Hematopoietic multipotent progenitor cell treated with erythropoietin and hydrocortisone succinate and interleukin-3 and kit ligand, for 4 days (in vitro differentiated cells): ENCODE measurements around the gene OMA1.

Source experiments
- DNase-seq: peaks from one replicate; pipeline ENCODE4 v3.0.0-alpha.2; 2015

Gene OMA1

DNA sequence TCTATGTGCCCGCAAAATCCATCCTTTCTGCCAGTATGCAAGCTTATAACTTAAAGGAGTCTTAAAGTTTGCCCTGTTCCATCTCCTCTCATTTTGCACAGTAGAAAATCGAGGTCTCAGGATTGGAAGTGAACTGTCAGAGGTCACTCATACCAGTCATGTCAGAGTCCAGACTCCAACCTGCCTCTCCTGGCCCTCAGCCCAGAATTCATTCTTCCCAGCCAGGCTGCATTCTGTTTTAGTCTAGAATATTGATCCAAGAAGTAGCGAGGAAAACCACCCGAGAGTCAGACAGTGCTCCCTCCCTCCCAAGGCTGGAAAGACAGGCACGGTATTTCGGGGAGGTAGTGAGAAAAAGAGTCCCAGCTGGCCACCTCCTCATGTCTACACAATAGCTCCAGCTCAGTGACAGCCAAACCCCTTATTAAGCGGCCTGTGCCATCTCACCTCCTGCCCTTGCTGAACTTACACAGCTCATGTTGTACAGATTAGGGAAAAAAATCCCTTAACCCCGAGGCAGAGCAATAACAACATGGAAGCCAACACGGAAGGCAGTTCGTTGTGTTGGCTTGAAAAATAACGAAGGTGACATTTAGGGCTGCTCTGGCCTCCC, 89.4 kb downstream of the OMA1 start:
- no peak for DNase-seq

GRCh38 chr1:58456470-58456869, 90.1 kb downstream of the OMA1 start:
- no peak for DNase-seq

DNA sequence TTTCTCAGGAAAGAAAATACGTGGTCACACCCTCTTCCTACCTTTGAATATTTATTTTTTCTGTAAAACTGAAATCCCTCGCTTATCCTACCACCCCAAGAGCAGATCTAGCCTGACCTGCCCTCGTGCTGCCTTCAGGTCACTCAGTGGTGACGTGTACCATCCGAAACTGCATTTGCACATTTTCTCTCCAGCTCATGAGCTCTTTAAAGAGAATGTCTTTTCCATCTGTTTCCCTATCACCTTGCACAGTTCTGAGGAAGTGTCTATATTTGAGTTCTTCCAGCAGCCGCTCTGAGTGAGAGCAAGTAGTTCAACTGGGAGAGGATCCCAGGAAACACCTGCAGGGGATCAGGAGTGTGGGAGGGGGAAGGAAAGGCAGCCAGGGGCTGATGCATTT, 91.7 kb downstream of the OMA1 start:
- DNase-seq, result no peak

- no peak for DNase-seq
Measured at GRCh38 chr1:58454385-58454784, 92.1 kb downstream of the OMA1 start.

GRCh38 chr1:58451560-58452191, 94.8 kb downstream of the OMA1 start:
- no peak for DNase-seq

DNA sequence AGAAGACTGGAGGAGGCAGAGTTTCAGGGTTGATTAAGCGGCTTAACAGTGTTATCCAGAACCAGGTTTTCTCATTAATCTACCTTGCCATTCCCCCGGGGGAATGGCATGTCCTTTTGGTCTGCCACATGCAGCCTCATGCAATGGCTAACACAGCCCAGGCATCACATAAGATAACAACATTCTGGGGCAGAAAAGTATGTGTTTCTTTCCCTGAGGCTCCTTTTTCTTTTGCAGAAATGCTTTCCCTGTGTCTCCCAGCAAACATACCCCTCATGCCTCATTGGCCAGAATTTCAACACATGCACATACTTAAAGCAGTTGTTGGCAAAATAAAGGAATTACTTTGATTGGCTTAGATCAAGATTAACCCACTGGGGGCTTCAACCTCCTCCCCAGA, 98.6 kb downstream of the OMA1 start:
- no peak for DNase-seq

GRCh38 chr1:58447042-58447441, 99.5 kb downstream of the OMA1 start:
- DNase-seq, result no peak

DNA sequence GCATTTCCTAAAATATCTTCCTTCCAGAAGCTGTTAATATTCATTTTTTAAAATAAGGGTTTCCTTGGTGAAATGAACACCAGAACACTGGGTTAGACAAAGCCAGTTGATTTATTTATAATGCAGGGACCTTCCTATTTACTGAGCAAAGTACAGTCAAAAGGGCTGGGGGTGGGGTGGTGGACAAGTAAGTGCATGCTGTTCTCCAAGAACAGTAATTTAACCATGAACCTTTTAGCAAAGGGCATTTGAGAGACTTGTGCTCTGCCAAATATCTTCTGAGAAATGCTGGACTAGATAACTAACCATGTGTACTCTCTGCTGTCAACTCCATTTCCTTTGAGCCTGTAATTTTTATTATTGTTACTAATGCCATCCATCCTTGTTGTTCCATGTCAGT, 100.2 kb downstream of the OMA1 start:
- DNase-seq, result no peak

- no peak for DNase-seq
Measured at GRCh38 chr1:58443986-58444868, 102.3 kb downstream of the OMA1 start.

- no peak for DNase-seq
Measured at GRCh38 chr1:58442114-58442513, 104.4 kb downstream of the OMA1 start.

DNA sequence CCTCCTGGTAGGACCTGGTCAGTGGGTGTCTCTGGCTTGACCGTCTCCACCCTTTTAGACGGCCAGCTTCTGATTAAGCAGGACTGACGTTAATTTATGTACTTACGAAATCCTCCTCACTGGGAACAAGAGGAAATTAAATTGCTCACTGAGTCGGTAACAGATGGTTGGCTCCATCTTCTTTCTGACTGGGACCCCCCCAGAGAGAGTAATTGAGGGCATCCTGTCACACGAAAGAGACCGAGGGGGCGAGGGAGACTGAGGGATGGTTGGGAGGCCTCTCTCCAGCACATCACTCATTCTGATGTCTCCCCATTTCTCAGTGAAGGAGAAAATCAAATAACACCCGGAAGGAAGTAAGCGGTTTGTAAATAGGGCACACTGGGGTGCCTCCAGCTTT, 104.8 kb downstream of the OMA1 start:
- DNase-seq, result no peak

DNA sequence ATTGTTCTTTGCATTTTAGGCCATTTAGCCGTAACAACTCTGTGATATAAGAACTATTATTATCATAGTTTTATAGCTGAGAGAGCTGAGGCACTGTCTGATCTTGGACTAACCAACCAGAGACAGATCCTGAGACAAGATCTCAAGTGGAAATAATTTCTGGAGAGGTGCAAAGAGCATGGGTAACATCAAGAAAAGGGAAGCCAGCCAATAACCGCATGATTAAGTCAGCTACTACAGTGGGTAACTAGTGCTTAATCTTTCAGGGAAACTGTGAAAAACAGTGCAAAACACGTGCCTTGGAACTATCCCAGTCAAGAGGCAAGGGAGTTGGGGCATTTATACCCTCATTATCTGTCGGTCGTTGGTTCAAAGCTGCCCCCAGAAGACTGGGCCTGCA, 105.8 kb downstream of the OMA1 start:
- DNase-seq, result no peak

DNA sequence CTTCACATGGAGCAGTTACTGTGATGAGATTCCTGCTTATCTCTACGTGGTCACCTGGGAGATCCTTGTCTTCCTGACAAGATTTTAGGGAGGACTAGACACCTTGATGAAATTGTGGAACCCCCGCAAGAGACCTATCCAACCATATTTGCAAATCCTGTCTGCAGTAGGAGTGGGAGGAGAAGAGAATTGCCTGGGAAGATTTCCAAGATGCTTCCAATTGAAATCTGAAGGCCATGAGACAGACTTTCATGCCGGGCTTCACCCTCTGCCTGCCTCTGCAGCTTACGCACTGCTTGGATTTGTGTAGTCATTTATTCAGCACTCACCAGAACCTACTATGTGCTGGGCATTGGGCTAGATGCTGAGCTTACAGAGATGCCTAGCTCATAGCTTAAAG, 106.6 kb downstream of the OMA1 start:
- no peak for DNase-seq

DNA sequence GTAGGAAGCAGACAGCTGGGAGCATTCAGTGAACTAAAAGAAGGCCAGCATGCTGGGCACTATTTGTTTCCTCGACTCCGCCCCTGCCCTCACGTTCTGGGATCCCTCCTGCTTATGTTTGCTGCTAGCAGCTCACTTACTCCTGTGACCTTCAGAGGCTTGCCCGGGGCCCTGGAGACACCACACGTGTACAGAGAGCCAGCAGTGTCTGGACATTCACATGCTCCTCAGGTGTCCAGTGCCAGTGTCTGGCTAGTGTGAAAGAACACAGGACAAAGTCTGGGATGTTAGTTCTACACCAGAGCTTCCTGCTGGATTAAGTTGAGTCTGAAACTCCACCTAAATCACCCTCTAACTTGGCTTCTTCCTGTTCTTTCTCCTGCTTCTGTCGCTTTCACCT, 108.1 kb downstream of the OMA1 start:
- no peak for DNase-seq

DNA sequence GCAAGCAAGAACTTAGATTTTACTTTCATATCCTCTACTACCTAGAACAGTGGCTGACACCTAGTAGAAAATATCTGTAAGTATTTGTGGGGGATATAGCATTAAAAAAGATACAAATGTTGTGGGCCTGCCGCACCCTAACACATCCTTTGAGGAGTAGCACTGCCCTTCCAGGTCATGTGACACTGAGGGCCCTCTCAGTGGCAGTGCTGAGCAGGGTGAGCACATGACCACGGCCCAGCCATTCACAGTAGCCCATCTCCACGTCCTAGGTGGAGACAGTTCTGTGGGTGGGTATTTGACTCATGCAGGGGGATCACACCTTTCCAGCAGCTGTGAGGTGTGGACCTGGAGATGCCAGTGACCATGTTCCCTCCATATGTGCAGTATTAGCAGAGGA, 108.9 kb downstream of the OMA1 start:
- DNase-seq, result no peak

GRCh38 chr1:58436615-58437297, 109.8 kb downstream of the OMA1 start:
- peak; percentile 76 for DNase-seq

GRCh38 chr1:58435376-58435775, 111.2 kb downstream of the OMA1 start:
- DNase-seq, result no peak

DNA sequence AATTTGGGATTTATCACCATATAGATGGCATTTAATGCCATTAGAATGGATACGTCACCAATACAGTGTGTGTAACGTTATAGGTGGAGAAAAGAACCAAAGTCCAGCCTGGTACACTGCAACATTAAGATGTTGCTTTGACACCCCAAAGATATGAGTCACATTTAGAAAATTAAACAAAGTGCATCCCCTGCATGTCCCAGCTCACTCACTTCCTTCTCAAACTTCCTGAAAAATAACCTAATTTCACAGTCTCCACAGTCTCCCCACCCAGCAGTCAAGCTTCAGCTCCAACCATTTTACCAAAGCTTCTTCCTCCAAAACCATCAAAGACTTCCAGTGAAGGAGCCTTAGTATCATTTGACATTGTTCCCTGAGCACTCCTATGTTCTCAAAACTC, 111.9 kb downstream of the OMA1 start:
- DNase-seq, result no peak

GRCh38 chr1:58434181-58434580, 112.3 kb downstream of the OMA1 start:
- DNase-seq, result no peak

GRCh38 chr1:58432851-58433668, 113.5 kb downstream of the OMA1 start:
- no peak for DNase-seq

- DNase-seq, result no peak
Measured at GRCh38 chr1:58431901-58432620, 114.5 kb downstream of the OMA1 start.
